HepG2 (cell line): ENCODE measurements around the gene PSMB11. TPM values are rescaled to one million over a fixed set of nuclear protein-coding genes. Genes with fewer than 3 reads are reported as not detected.

ENCODE experiments used
- EHMT2 ChIP-seq: fragments of 200-600 bp; sonication (generic); IDR thresholded peaks from 2 replicates; pipeline ENCODE4 v1.7.0; 2017; ENCODE audit warnings: antibody characterized with exemption, low read depth, low read length, borderline replicate concordance
- HNRNPK ChIP-seq: fragments of 200-400 bp; formaldehyde crosslinking; IDR thresholded peaks from 2 replicates; pipeline ENCODE4 v1.6.1; 2018; ENCODE audit warnings: low read length, low read depth, moderate library complexity, mild to moderate bottlenecking; ENCODE audit not compliant: poor library complexity, severe bottlenecking
- KIAA2018 ChIP-seq: sonication (generic); formaldehyde crosslinking; IDR thresholded peaks from 2 replicates; pipeline ENCODE4 v1.5.0; 2020; ENCODE audit warnings: mild to moderate bottlenecking, missing genetic modification reagents, borderline replicate concordance
- MBD4 ChIP-seq: IDR thresholded peaks from 2 replicates; pipeline ENCODE4 v1.6.1; 2012; ENCODE audit warnings: low read length, inconsistent platforms, borderline replicate concordance
- NFE2L1 ChIP-seq: sonication (generic); formaldehyde crosslinking; IDR thresholded peaks from 2 replicates; pipeline ENCODE4 v1.4.0; 2020; ENCODE audit warnings: missing genetic modification reagents, mild to moderate bottlenecking, borderline replicate concordance
- NRL ChIP-seq: sonication (generic); formaldehyde crosslinking; IDR thresholded peaks from 2 replicates; pipeline ENCODE4 v1.5.0; 2020; ENCODE audit warnings: missing genetic modification reagents, mild to moderate bottlenecking, moderate library complexity, borderline replicate concordance
- RARG ChIP-seq: sonication (generic); formaldehyde crosslinking; IDR thresholded peaks from 2 replicates; pipeline ENCODE4 v1.4.0; 2020; ENCODE audit warnings: low read depth, mild to moderate bottlenecking, missing genetic modification reagents
- REXO4 ChIP-seq: sonication (generic); formaldehyde crosslinking; IDR thresholded peaks from 2 replicates; pipeline ENCODE4 v1.8.0; 2022; ENCODE audit warnings: missing genetic modification reagents, mild to moderate bottlenecking, borderline replicate concordance
- RORA ChIP-seq: sonication (generic); formaldehyde crosslinking; IDR thresholded peaks from 2 replicates; pipeline ENCODE4 v1.5.0; 2020; ENCODE audit warnings: mild to moderate bottlenecking, missing genetic modification reagents, moderate library complexity
- SMARCC2 ChIP-seq: fragments of 450-650 bp; IDR thresholded peaks from 2 replicates; pipeline ENCODE4 v1.6.1; 2017; ENCODE audit warnings: antibody characterized with exemption, mild to moderate bottlenecking
- ZBTB2 ChIP-seq: sonication (generic); formaldehyde crosslinking; IDR thresholded peaks from 2 replicates; pipeline ENCODE4 v1.8.0; 2022; ENCODE audit warnings: low read depth, missing genetic modification reagents
- ZNF280B ChIP-seq: sonication (generic); formaldehyde crosslinking; IDR thresholded peaks from 2 replicates; pipeline ENCODE4 v1.5.0; 2020; ENCODE audit warnings: missing genetic modification reagents, mild to moderate bottlenecking, borderline replicate concordance
- ZNF350 ChIP-seq: sonication (generic); formaldehyde crosslinking; IDR thresholded peaks from 2 replicates; pipeline ENCODE4 v1.4.0; 2020; ENCODE audit warnings: mild to moderate bottlenecking, low read depth, missing genetic modification reagents, borderline replicate concordance
- ZNF496 ChIP-seq: sonication (generic); formaldehyde crosslinking; IDR thresholded peaks from 2 replicates; pipeline ENCODE4 v1.8.1; 2023; ENCODE audit warnings: mild to moderate bottlenecking, moderate library complexity, missing genetic modification reagents; ENCODE audit not compliant: insufficient replicate concordance
- ZNF619 ChIP-seq: sonication (generic); formaldehyde crosslinking; IDR thresholded peaks from 2 replicates; pipeline ENCODE4 v1.4.0; 2020; ENCODE audit warnings: mild to moderate bottlenecking, missing genetic modification reagents
- ZNF672 ChIP-seq: sonication (generic); formaldehyde crosslinking; IDR thresholded peaks from 2 replicates; pipeline ENCODE4 v1.8.1; 2022; ENCODE audit warnings: missing genetic modification reagents
- ZNF773 ChIP-seq: sonication (generic); formaldehyde crosslinking; IDR thresholded peaks from 2 replicates; pipeline ENCODE4 v1.4.0; 2020; ENCODE audit warnings: missing genetic modification reagents, borderline replicate concordance
- polyA plus RNA-seq, 8 experiments: library from polyadenylated mRNA; depleted of rRNA in 3 of 8; stranded (reverse) in 7 of 8; unstranded in 1 of 8; fragments of >200 nt; fragmentation: Illumina TruSeq in 4 of 8; extraction: Trizol in 4 of 8; gene quantifications; 2 replicates each; pipeline versions ENCODE4 v1.2.1 to v1.2.3, GENCODE V29; 2011 to 2016; ENCODE audit warnings: low read depth in 4 of 8, missing spikeins in 1 of 8, mixed read lengths in 1 of 8; ENCODE audit not compliant: insufficient read depth in 1 of 8
- total RNA-seq, 5 experiments: library from RNA; depleted of rRNA; stranded (reverse); fragments of >200 nt; fragmentation: Illumina TruSeq; extraction: Trizol; gene quantifications; 2 replicates each; pipeline ENCODE4 v1.2.3, GENCODE V29; 2016; ENCODE audit warnings: low read depth in 1 of 5

The PSMB11 gene
- total and polyA plus RNA-seq, 2 of the 13 experiments (the other 11 are each of a cell fraction or from before 2014, with no cell fraction given) = not detected

- TF ChIP-seq ZNF773 (0 out of 2 replicates have a peak, but pooled peaks have one; percentile 20), RORA (CRISPR knock-in tag) (no peak), RARG (no peak), HNRNPK (peak; percentile 93), ZNF672 (peak; percentile 65; the same call in 1 of the 2 replicates), MBD4 (no peak), NFE2L1 (CRISPR knock-in tag) (no peak), ZNF619 (CRISPR knock-in tag) (no peak), SMARCC2 (no peak), ZNF280B (CRISPR knock-in tag) (no peak), ZNF350 (CRISPR knock-in tag) (no peak), KIAA2018 (no peak), EHMT2 (no peak), NRL (CRISPR knock-in tag) (no peak), ZBTB2 (peak; percentile 65; the same call in 1 of the 2 replicates), REXO4 (no peak), ZNF496 (CRISPR knock-in tag) (no peak)
Measured at GRCh38 chr14:23056956-23057756, 15.1 kb downstream of the PSMB11 start, which contains the start of gene CDH24 (continued).
